A673 (cell line): ENCODE data around the gene MRPL52. TPM values are rescaled to one million over a fixed set of nuclear protein-coding genes. Genes with fewer than 3 reads are reported as not detected.

Experiments
- BruUV-seq: library from RNA; stranded (reverse); fragments of 400-500 nt; replicated peaks from 2 replicates; lab custom pipeline; 2021; lab: Mats Ljungman, UMichigan
- CTCF ChIA-PET: fragments of 300-600 bp; sonication (Branson Sonifier 250); formaldehyde crosslinking; loops from one replicate; lab custom pipeline; 2022; ENCODE audit warnings: antibody characterized with exemption; lab: Charles Lee
- POLR2A ChIA-PET: fragments of 300-600 bp; sonication (Branson Sonifier 250); formaldehyde crosslinking; loops from one replicate; lab custom pipeline; 2022; ENCODE audit warnings: antibody characterized with exemption; ENCODE audit not compliant: low non-redundant PET; lab: Charles Lee
- DNase-seq: peaks from one replicate; pipeline ENCODE4 v3.0.0-alpha.2; 2015; ENCODE audit warnings: low spot score
- H3K27ac ChIP-seq: fragments of 200-600 bp; sonication (generic); 2 replicates; pipeline ENCODE4 v1.5.1; 2016; ENCODE audit warnings: mixed run types, low read depth, mild to moderate bottlenecking, mixed read lengths, antibody characterized with exemption, low read length; ENCODE audit not compliant: poor library complexity, severe bottlenecking
- H3K27me3 ChIP-seq: fragments of 200-600 bp; sonication (generic); replicated peaks from 2 replicates; pipeline ENCODE4 v1.6.1; 2017; ENCODE audit warnings: mixed run types, low read depth, mild to moderate bottlenecking, mixed read lengths, antibody characterized with exemption, low read length; ENCODE audit not compliant: insufficient read depth, poor library complexity
- H3K36me3 ChIP-seq: fragments of 200-600 bp; sonication (generic); 2 replicates; pipeline ENCODE4 v1.6.1; 2016; ENCODE audit warnings: mixed run types, mild to moderate bottlenecking, mixed read lengths, antibody characterized with exemption, low read length; ENCODE audit not compliant: insufficient read depth, poor library complexity, severe bottlenecking
- H3K4me1 ChIP-seq: fragments of 200-600 bp; sonication (generic); 2 replicates; pipeline ENCODE4 v1.6.1; 2017; ENCODE audit warnings: mixed run types, mild to moderate bottlenecking, mixed read lengths, antibody characterized with exemption, low read length; ENCODE audit not compliant: insufficient read depth, poor library complexity, severe bottlenecking
- H3K4me3 ChIP-seq: fragments of 200-600 bp; sonication (generic); 2 replicates; pipeline ENCODE4 v1.5.1; 2016; ENCODE audit warnings: low read depth, mixed run types, mild to moderate bottlenecking, mixed read lengths, low read length; ENCODE audit not compliant: poor library complexity, severe bottlenecking
- H3K9me3 ChIP-seq: fragments of 200-600 bp; sonication (generic); 2 replicates; pipeline ENCODE4 v1.6.1; 2016; ENCODE audit warnings: mixed run types, low read depth, mild to moderate bottlenecking, mixed read lengths, antibody characterized with exemption, low read length; ENCODE audit not compliant: poor library complexity, severe bottlenecking
- CTCF ChIP-seq: fragments of 300-800, 200-600 bp; sonication (generic); conservative IDR thresholded peaks from 2 replicates; pipeline ENCODE4 v1.5.1; 2017; ENCODE audit warnings: low read depth, mild to moderate bottlenecking, antibody characterized with exemption, low read length, moderate library complexity, mixed read lengths
- EZH2 ChIP-seq: fragments of 200-600 bp; sonication (generic); IDR thresholded peaks from 2 replicates; pipeline ENCODE4 v1.6.1; 2017; ENCODE audit warnings: borderline replicate concordance, low read depth, mild to moderate bottlenecking, mixed read lengths, antibody characterized with exemption, low read length; ENCODE audit not compliant: poor library complexity, severe bottlenecking
- intact Hi-C: fragments of 100-400 bp; cut with micrococcal nuclease; formaldehyde crosslinking; loops from one replicate; pipeline ENCODE4 v1.10.0; 2022; ENCODE audit not compliant: unreplicated experiment
- total RNA-seq: library from RNA; stranded (reverse); gene quantifications from 2 replicates; pipeline ENCODE4 v1.2.3, GENCODE V29; 2021

Gene MRPL52
- total RNA-seq, 1 experiment from 2014 or later, result 187 TPM

DNA sequence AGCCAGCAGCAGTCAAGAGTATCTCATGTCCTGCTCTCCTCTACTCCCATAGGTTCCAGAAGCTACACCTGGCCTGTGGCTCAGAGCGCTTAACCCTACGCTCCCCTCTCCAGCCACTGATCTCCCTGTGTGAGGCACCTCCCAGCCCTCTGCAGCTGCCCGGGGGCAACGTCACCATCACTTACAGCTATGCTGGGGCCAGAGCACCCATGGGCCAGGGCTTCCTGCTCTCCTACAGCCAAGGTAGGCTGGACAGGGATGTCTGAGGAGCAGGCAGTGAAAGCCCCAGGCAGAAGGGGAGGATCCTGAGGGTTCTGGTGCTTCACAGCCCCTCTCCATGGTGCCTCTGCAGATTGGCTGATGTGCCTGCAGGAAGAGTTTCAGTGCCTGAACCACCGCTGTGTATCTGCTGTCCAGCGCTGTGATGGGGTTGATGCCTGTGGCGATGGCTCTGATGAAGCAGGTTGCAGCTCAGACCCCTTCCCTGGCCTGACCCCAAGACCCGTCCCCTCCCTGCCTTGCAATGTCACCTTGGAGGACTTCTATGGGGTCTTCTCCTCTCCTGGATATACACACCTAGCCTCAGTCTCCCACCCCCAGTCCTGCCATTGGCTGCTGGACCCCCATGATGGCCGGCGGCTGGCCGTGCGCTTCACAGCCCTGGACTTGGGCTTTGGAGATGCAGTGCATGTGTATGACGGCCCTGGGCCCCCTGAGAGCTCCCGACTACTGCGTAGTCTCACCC, 45.5 kb downstream of the MRPL52 start:
- peaks cover 12% of the 10 kb centered on the region for H3K4me1 ChIP-seq
- ChIA-PET CTCF (no interaction called here), POLR2A (no interaction called here)
- no peak overlapping the region for H3K4me3 ChIP-seq
- no peak for TF ChIP-seq CTCF
- no peak for TF ChIP-seq EZH2
- H3K36me3 ChIP-seq, result no peaks in the 10 kb centered on the region
- BruUV-seq, result no TSS peak
- intact Hi-C loops, result no loop called here
- no peaks in the 10 kb centered on the region for H3K9me3 ChIP-seq
- H3K27ac ChIP-seq, result no peak overlapping the region
- no peak for DNase-seq
- H3K27me3 ChIP-seq, result no peaks in the 10 kb centered on the region

- ChIA-PET CTCF (no interaction called here), POLR2A (no interaction called here)
- no TSS peak for BruUV-seq
Observed at GRCh38 chr14:22875748-22876319, 46.1 kb downstream of the MRPL52 start.

DNA sequence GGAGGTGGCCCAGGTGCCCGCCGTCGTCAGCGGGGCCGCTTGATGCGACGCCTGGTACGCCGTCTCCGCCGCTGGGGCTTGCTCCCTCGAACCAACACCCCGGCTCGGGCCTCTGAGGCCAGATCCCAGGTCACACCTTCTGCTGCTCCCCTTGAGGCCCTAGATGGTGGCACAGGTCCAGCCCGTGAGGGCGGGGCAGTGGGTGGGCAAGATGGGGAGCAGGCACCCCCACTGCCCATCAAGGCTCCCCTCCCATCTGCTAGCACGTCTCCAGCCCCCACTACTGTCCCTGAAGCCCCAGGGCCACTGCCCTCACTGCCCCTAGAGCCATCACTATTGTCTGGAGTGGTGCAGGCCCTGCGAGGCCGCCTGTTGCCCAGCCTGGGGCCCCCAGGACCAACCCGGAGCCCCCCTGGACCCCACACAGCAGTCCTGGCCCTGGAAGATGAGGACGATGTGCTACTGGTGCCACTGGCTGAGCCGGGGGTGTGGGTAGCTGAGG, 47.4 kb downstream of the MRPL52 start:
- no peak overlapping the region for H3K27ac ChIP-seq
- intact Hi-C loops, result no loop called here
- ChIA-PET POLR2A (no interaction called here), CTCF (no interaction called here)
- TF ChIP-seq CTCF (no peak), EZH2 (no peak)
- no peak for DNase-seq
- H3K4me3 ChIP-seq, result no peak overlapping the region
- H3K36me3 ChIP-seq, result no peaks in the 10 kb centered on the region
- no peaks in the 10 kb centered on the region for H3K9me3 ChIP-seq
- no TSS peak for BruUV-seq
- no peaks in the 10 kb centered on the region for H3K27me3 ChIP-seq
- H3K4me1 ChIP-seq, result peaks cover 3% of the 10 kb centered on the region

More at GRCh38 chr14:22875748-22876319, 46.1 kb downstream of the MRPL52 start:
- H3K9me3 ChIP-seq, result no peaks in the 10 kb centered on the region
- TF ChIP-seq EZH2, result no peak
- no peak for TF ChIP-seq CTCF
- intact Hi-C loops, result no loop called here
- no peaks in the 10 kb centered on the region for H3K27me3 ChIP-seq
- H3K36me3 ChIP-seq, result no peaks in the 10 kb centered on the region
- H3K4me3 ChIP-seq, result no peak overlapping the region
- no peak for DNase-seq
- H3K27ac ChIP-seq, result no peak overlapping the region
- peaks cover 10% of the 10 kb centered on the region for H3K4me1 ChIP-seq
